Measurements from ENCODE around the gene LINGO1. TPM values are rescaled to one million over a fixed set of nuclear protein-coding genes. Genes with fewer than 3 reads are reported as not detected.

The LINGO1 gene
- total RNA-seq, 4 donors from 2014 or later = 0.42 to 4.4 (median 1.5) TPM

- H3K4me3 ChIP-seq (ENCODE audit: low read depth, poor library complexity, severe bottlenecking) = no peak overlapping the region
- TF ChIP-seq CTCF (IDR thresholded peaks at IDR 0.05) (no peak), POLR2A (IDR thresholded peaks at IDR 0.05) (no peak)
- WGBS, 2 donors = 90 to 91% methylated on average over 25 of the region's 25 CpGs
- intact Hi-C loops (cut with DNase I; ENCODE audit: low total_unique reads) = no loop called here
- DNase-seq (ENCODE audit: low spot score in 2 of 2) = no peak
Measured at GRCh38 chr15:77565378-77565915, 67.3 kb downstream of the LINGO1 start.

GRCh38 chr15:77564938-77565337 is 67.8 kb downstream of the LINGO1 start:
- TF ChIP-seq CTCF (IDR thresholded peaks at IDR 0.05) = no peak
- TF ChIP-seq POLR2A (IDR thresholded peaks at IDR 0.05) = no peak
- WGBS, 2 donors = 75 to 81% methylated on average over 9 of the region's 9 CpGs
- DNase-seq (ENCODE audit: low spot score in 2 of 2) = no peak
- intact Hi-C loops (cut with DNase I; ENCODE audit: low total_unique reads) = no loop called here
- H3K4me3 ChIP-seq (ENCODE audit: low read depth, poor library complexity, severe bottlenecking) = no peak overlapping the region

GRCh38 chr15:77564341-77564740 is 68.4 kb downstream of the LINGO1 start:
- intact Hi-C loops (cut with DNase I; ENCODE audit: low total_unique reads) = no loop called here
- DNase-seq (ENCODE audit: low spot score in 2 of 2) = no peak
- H3K4me3 ChIP-seq (ENCODE audit: low read depth, poor library complexity, severe bottlenecking) = no peak overlapping the region
- 83 to 90% methylated on average over 3 of the region's 3 CpGs for WGBS, 2 donors
- TF ChIP-seq POLR2A (IDR thresholded peaks at IDR 0.05) = no peak
- no peak for TF ChIP-seq CTCF (IDR thresholded peaks at IDR 0.05)

- DNase-seq (ENCODE audit: low spot score in 2 of 2) = no peak
- intact Hi-C loops (cut with DNase I; ENCODE audit: low total_unique reads) = no loop called here
- 62 to 63% methylated on average over 6 of the region's 6 CpGs for WGBS, 2 donors
- TF ChIP-seq CTCF (IDR thresholded peaks at IDR 0.05) (no peak), POLR2A (IDR thresholded peaks at IDR 0.05) (no peak)
- no peak overlapping the region for H3K4me3 ChIP-seq (ENCODE audit: low read depth, poor library complexity, severe bottlenecking)
Measured at GRCh38 chr15:77563623-77564156, 69.0 kb downstream of the LINGO1 start.

Other genes with a start within 250 kb of the LINGO1 start
- gene PEAK1, start 212.8 kb downstream of the LINGO1 start, total RNA-seq = 10 to 100 TPM; 23.4 to 38.2 (median 31.0) TPM
- 10 to 100 TPM; 16.8 to 28.1 (median 22.5) TPM for gene HMG20A, start 212.0 kb downstream of the LINGO1 start, total RNA-seq